IMR-90 (cell line): ENCODE results near the gene SHB. TPM values are rescaled to one million over a fixed set of nuclear protein-coding genes. Genes with fewer than 3 reads are reported as not detected.
A peak's percentile ranks its signal among the peaks of the same experiment; 100 is the strongest.

Experiments
- ATAC-seq: fragments of 200-7000 bp; cut with Tn5 transposase; 2 replicates; pipeline ENCODE4 v1.9.1; 2020; ENCODE audit warnings: low read depth, mild to moderate bottlenecking, moderate library complexity
- BruUV-seq: library from RNA; stranded (reverse); fragments of 400-500 nt; replicated peaks from 2 replicates; lab custom pipeline; 2021; lab: Mats Ljungman, UMichigan
- CTCF ChIA-PET: fragments of 300-600 bp; formaldehyde crosslinking; extraction: SDS; loops from one replicate; lab custom pipeline; 2021; ENCODE audit warnings: antibody characterized with exemption; lab: Yijun Ruan, JAX
- POLR2A ChIA-PET: fragments of 300-600 bp; sonication (Branson Sonifier 250); formaldehyde crosslinking; loops from one replicate; lab custom pipeline; 2022; ENCODE audit warnings: antibody characterized with exemption; ENCODE audit not compliant: unreplicated experiment; lab: Charles Lee
- DNase-seq: peaks from one replicate; pipeline ENCODE4 v3.0.0; 2013
- H2AFZ ChIP-seq: replicated peaks from 2 replicates; pipeline ENCODE3; 2013; ENCODE audit warnings: low read length, mild to moderate bottlenecking; ENCODE audit not compliant: poor library complexity
- H2AK5ac ChIP-seq: 2 replicates; pipeline ENCODE4 v1.6.1; 2013; ENCODE audit warnings: low read depth, low read length, inconsistent platforms
- H2AK9ac ChIP-seq: replicated peaks from 2 replicates; pipeline ENCODE3; 2013; ENCODE audit warnings: mild to moderate bottlenecking, low read depth, low read length, moderate library complexity; ENCODE audit not compliant: poor library complexity
- H2BK120ac ChIP-seq: 2 replicates; pipeline ENCODE4 v1.6.1; 2013; ENCODE audit warnings: low read depth, low read length, inconsistent platforms
- H2BK15ac ChIP-seq: 3 replicates; pipeline ENCODE4 v1.6.1; 2013; ENCODE audit warnings: low read depth, low read length, inconsistent platforms
- H2BK20ac ChIP-seq: 2 replicates; pipeline ENCODE4 v1.6.1; 2013; ENCODE audit warnings: low read depth, mild to moderate bottlenecking, inconsistent platforms, low read length, moderate library complexity
- H2BK5ac ChIP-seq: 2 replicates; pipeline ENCODE4 v1.6.1; 2013; ENCODE audit warnings: mild to moderate bottlenecking, low read depth, low read length, inconsistent platforms; ENCODE audit not compliant: poor library complexity, severe bottlenecking
- H3K14ac ChIP-seq: replicated peaks from 2 replicates; pipeline ENCODE4 v1.6.1; 2013; ENCODE audit warnings: low read depth, low read length, inconsistent platforms
- H3K18ac ChIP-seq: 2 replicates; pipeline ENCODE4 v1.6.1; 2013; ENCODE audit warnings: low read depth, low read length, control low read depth
- H3K23ac ChIP-seq: 2 replicates; pipeline ENCODE4 v1.6.1; 2013; ENCODE audit warnings: low read depth, low read length, inconsistent platforms
- H3K27ac ChIP-seq: 2 replicates; pipeline ENCODE4 v1.5.1; 2013; ENCODE audit warnings: mild to moderate bottlenecking, control low read depth, low read length; ENCODE audit not compliant: insufficient read depth
- H3K27me3 ChIP-seq: 2 replicates; pipeline ENCODE4 v1.6.1; 2013; ENCODE audit warnings: low read length; ENCODE audit not compliant: control insufficient read depth, insufficient read depth
- H3K36me3 ChIP-seq: 2 replicates; pipeline ENCODE4 v1.6.1; 2013; ENCODE audit warnings: low read length, mixed read lengths; ENCODE audit not compliant: control insufficient read depth, insufficient read depth
- H3K4ac ChIP-seq: 2 replicates; pipeline ENCODE4 v1.6.1; 2013; ENCODE audit warnings: low read depth, low read length, inconsistent platforms
- H3K4me1 ChIP-seq: 2 replicates; pipeline ENCODE4 v1.6.1; 2013; ENCODE audit warnings: low read length, mixed read lengths; ENCODE audit not compliant: control insufficient read depth, insufficient read depth
- H3K4me2 ChIP-seq: 2 replicates; pipeline ENCODE4 v1.6.1; 2013; ENCODE audit warnings: low read depth, mild to moderate bottlenecking, control low read depth, low read length, moderate library complexity
- H3K4me3 ChIP-seq: 2 replicates; pipeline ENCODE4 v1.5.1; 2013; ENCODE audit warnings: low read depth, mild to moderate bottlenecking, control low read depth, low read length, moderate library complexity; ENCODE audit not compliant: insufficient read depth
- H3K56ac ChIP-seq: 2 replicates; pipeline ENCODE4 v1.6.1; 2013; ENCODE audit warnings: low read length, inconsistent platforms; ENCODE audit not compliant: insufficient read depth; ENCODE audit errors: extremely low read depth
- H3K79me1 ChIP-seq, 2 experiments: 2 replicates each; pipeline ENCODE4 v1.6.1; 2013; ENCODE audit warnings: low read length in 2 of 2, inconsistent platforms in 1 of 2, low read depth in 1 of 2
- H3K9ac ChIP-seq: 2 replicates; pipeline ENCODE4 v1.6.1; 2013; ENCODE audit warnings: low read depth, low read length, control low read depth
- H3K9me1 ChIP-seq: 2 replicates; pipeline ENCODE4 v1.6.1; 2013; ENCODE audit warnings: low read length, inconsistent platforms; ENCODE audit not compliant: insufficient read depth
- H3K9me3 ChIP-seq: 2 replicates; pipeline ENCODE4 v1.6.1; 2013; ENCODE audit warnings: low read length; ENCODE audit not compliant: control insufficient read depth, insufficient read depth
- H4K20me1 ChIP-seq: 2 replicates; pipeline ENCODE4 v1.6.1; 2013; ENCODE audit warnings: low read length, inconsistent platforms; ENCODE audit not compliant: insufficient read depth
- H4K5ac ChIP-seq: 2 replicates; pipeline ENCODE4 v1.6.1; 2013; ENCODE audit warnings: mild to moderate bottlenecking, low read depth, low read length, control low read depth
- H4K8ac ChIP-seq, 2 experiments: 2 replicates each; pipeline ENCODE4 v1.6.1; 2013; ENCODE audit warnings: low read depth in 2 of 2, low read length in 2 of 2, control low read depth in 1 of 2, inconsistent platforms in 1 of 2
- H4K91ac ChIP-seq: 2 replicates; pipeline ENCODE4 v1.6.1; 2013; ENCODE audit warnings: low read depth, low read length, inconsistent platforms; ENCODE audit not compliant: insufficient read depth
- BHLHE40 ChIP-seq: fragments of 150-350 bp; IDR thresholded peaks from 2 replicates; pipeline ENCODE4 v1.6.1; 2016; ENCODE audit warnings: mild to moderate bottlenecking, low read depth, low read length
- CEBPB ChIP-seq: IDR thresholded peaks from 2 replicates; pipeline ENCODE4 v1.6.1; 2012; ENCODE audit warnings: low read depth, low read length, improper control_type of control experiment
- CHD1 ChIP-seq: IDR thresholded peaks from 2 replicates; pipeline ENCODE4 v1.6.1; 2012; ENCODE audit warnings: low read depth, low read length, improper control_type of control experiment
- CTCF ChIP-seq: conservative IDR thresholded peaks from 2 replicates; pipeline ENCODE4 v1.5.1; 2012; ENCODE audit warnings: mild to moderate bottlenecking, low read depth, low read length, improper control_type of control experiment
- ELK1 ChIP-seq: fragments of 150-350 bp; IDR thresholded peaks from 2 replicates; pipeline ENCODE4 v1.6.1; 2016; ENCODE audit warnings: low read depth, mild to moderate bottlenecking, low read length, moderate library complexity, borderline replicate concordance
- FOS ChIP-seq: fragments of 150-350 bp; IDR thresholded peaks from 2 replicates; pipeline ENCODE4 v1.6.1; 2016; ENCODE audit warnings: low read depth, low read length
- MAFK ChIP-seq: IDR thresholded peaks from 2 replicates; pipeline ENCODE4 v1.6.1; 2012; ENCODE audit warnings: low read depth, low read length, improper control_type of control experiment
- MAZ ChIP-seq: IDR thresholded peaks from 2 replicates; pipeline ENCODE4 v1.6.1; 2012; ENCODE audit warnings: low read depth, mild to moderate bottlenecking, low read length, improper control_type of control experiment, moderate library complexity, borderline replicate concordance
- MXI1 ChIP-seq: IDR thresholded peaks from 2 replicates; pipeline ENCODE4 v1.6.1; 2012; ENCODE audit warnings: low read depth, mild to moderate bottlenecking, low read length, moderate library complexity, borderline replicate concordance
- NFE2L2 ChIP-seq: fragments of 150-350 bp; IDR thresholded peaks from 2 replicates; pipeline ENCODE4 v1.6.1; 2016; ENCODE audit warnings: low read depth, mild to moderate bottlenecking, low read length
- RAD21 ChIP-seq: IDR thresholded peaks from 2 replicates; pipeline ENCODE4 v1.6.1; 2012; ENCODE audit warnings: low read length, improper control_type of control experiment
- RCOR1 ChIP-seq: IDR thresholded peaks from 2 replicates; pipeline ENCODE4 v1.6.1; 2012; ENCODE audit warnings: mild to moderate bottlenecking, low read length, improper control_type of control experiment; ENCODE audit not compliant: insufficient replicate concordance
- RFX5 ChIP-seq: IDR thresholded peaks from 2 replicates; pipeline ENCODE4 v1.8.0; 2012; ENCODE audit warnings: low read depth, mild to moderate bottlenecking, low read length, moderate library complexity
- SMC3 ChIP-seq: fragments of 150-350 bp; IDR thresholded peaks from 2 replicates; pipeline ENCODE4 v1.6.1; 2016; ENCODE audit warnings: low read depth, mild to moderate bottlenecking, antibody characterized with exemption, low read length, moderate library complexity
- USF2 ChIP-seq: fragments of 150-350 bp; IDR thresholded peaks from 2 replicates; pipeline ENCODE4 v1.6.1; 2017; ENCODE audit warnings: mild to moderate bottlenecking, antibody characterized with exemption, low read length, low read depth
- WGBS, 2 experiments: methylation state at CpG; one replicate each; pipeline versions ENCODE4 v1.1.5 to v1.1.7; 2013; ENCODE audit warnings: missing lambda C conversion rate in 2 of 2; ENCODE audit not compliant: insufficient read length in 1 of 2; ENCODE audit errors: extremely low coverage in 2 of 2; 5-methylcytosine and 5-hydroxymethylcytosine counted together
- dilution Hi-C: fragments of 300-500 bp; cut with HindIII; formaldehyde crosslinking; loops from one replicate; pipeline ENCODE4 v1.14.3; 2018; ENCODE audit warnings: low sequenced_read_pairs; ENCODE audit not compliant: unreplicated experiment
- in situ Hi-C: fragments of 300-500 bp; cut with MboI; formaldehyde crosslinking; loops from 3 replicates; pipeline ENCODE4 v1.14.3; 2019; ENCODE audit warnings: low sequenced_read_pairs, inconsistent platforms, mixed read lengths
- intact Hi-C: fragments of 100-400 bp; cut with micrococcal nuclease; formaldehyde crosslinking; loops from 2 replicates; pipeline ENCODE4 v1.10.0; 2022
- polyA plus RNA-seq, 3 experiments: library from polyadenylated mRNA; depleted of rRNA; stranded (reverse); fragments of >200 nt; gene quantifications; 2 replicates each; pipeline ENCODE4 v1.2.3, GENCODE V29; 2012; ENCODE audit warnings: low replicate concordance in 1 of 3
- total RNA-seq: library from RNA; depleted of rRNA; stranded (reverse); fragments of >200 nt; gene quantifications from 2 replicates; pipeline ENCODE4 v1.2.3, GENCODE V29; 2012

SHB gene
- total and polyA plus RNA-seq, 2 of the 4 experiments (the other 2 are of a cell fraction): 6.1 to 20.4 TPM

DNA sequence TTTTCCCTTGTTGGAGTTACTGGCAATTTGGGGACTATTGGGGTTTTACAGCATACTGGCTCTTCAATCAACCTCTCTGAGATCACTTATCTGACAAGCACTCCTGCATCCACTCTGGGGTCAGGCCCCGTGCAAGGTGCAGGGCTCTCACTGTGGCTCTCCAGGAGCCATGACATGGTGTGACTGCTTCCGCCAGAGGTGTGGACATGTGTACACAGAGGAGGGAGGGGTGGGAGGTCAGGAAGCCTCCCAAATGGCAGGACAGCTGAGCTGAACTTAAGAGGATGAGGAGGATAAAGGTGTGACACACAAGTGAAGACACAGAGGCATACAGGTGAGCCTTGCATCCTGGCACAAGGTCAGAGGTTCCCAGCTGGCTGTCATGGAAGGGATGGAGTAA is 24.3 kb downstream of the SHB start:
- DNase-seq: no peak
- no CpG with 5 or more reads among the region's 2 CpGs for WGBS, 2 experiments
- Histone ChIP-seq H3K56ac (no peak overlapping the region), H3K23ac (no peak overlapping the region), H3K4me3 (no peak overlapping the region), H2AK5ac (peak overlapping the region; percentile 53), H2BK15ac (peak overlapping the region; percentile 5; the same call in 1 of the 3 replicates), H2AFZ (no peak overlapping the region), H2BK20ac (0 out of 2 replicates have a peak overlapping the region, but pooled peaks have one; percentile 1), H3K4ac (peak overlapping the region; percentile 5; the same call in 1 of the 2 replicates), H3K4me2 (no peak overlapping the region), H4K5ac (no peak overlapping the region), H3K36me3 (peaks cover 6% of the 10 kb centered on the region), H3K9ac (no peak overlapping the region), H3K9me3 (no peaks in the 10 kb centered on the region), H4K91ac (no peak overlapping the region), H3K79me1 (peaks cover 32 to 95% of the 10 kb centered on the region in 2 experiments; a peak in 3 of 4 replicates), H2BK120ac (no peak overlapping the region), H3K14ac (peak overlapping the region; percentile 37; the same call in 1 of the 2 replicates), H2AK9ac (peak overlapping the region; percentile 60), H4K8ac (0 out of 4 replicates have a peak overlapping the region, but pooled peaks of 1 of the 2 experiments have one; percentile 44), H4K20me1 (peaks cover 80% of the 10 kb centered on the region), H2BK5ac (no peak overlapping the region), H3K4me1 (peaks cover 32% of the 10 kb centered on the region), H3K27me3 (no peaks in the 10 kb centered on the region), H3K27ac (no peak overlapping the region), H3K18ac (no peak overlapping the region), H3K9me1 (peaks cover 62% of the 10 kb centered on the region)
- dilution Hi-C loops: no loop called here
- POLR2A ChIA-PET: no interaction called here
- intact Hi-C loops: no loop called here
- no peak for TF ChIP-seq RAD21
- TF ChIP-seq USF2: no peak
- TF ChIP-seq RFX5: no peak
- TF ChIP-seq CEBPB: no peak
- no peak for TF ChIP-seq MAFK
- no peak for TF ChIP-seq CHD1
- no peak for TF ChIP-seq FOS
- TF ChIP-seq SMC3: no peak
- TF ChIP-seq RCOR1: no peak
- no peak for TF ChIP-seq NFE2L2
- no peak for TF ChIP-seq MXI1
- TF ChIP-seq MAZ: no peak
- TF ChIP-seq BHLHE40: no peak
- TF ChIP-seq ELK1: no peak
- no peak for TF ChIP-seq CTCF
- BruUV-seq: no TSS peak
- CTCF ChIA-PET: no interaction called here
- in situ Hi-C loops: no loop called here
- no peak for ATAC-seq
